Transverse colon (tissue), 4 donors: ENCODE data around the gene PRCC. TPM values are rescaled to one million over a fixed set of nuclear protein-coding genes. Genes with fewer than 3 reads are reported as not detected.

Experiments used
- DNase-seq: peaks from one replicate; pipeline ENCODE4 v3.0.0-alpha.2; 2019
- H3K27ac ChIP-seq, 4 donors: fragments of 200-600 bp; sonication (generic); 2 replicates each; pipeline ENCODE4 v1.5.1; 2016 to 2018; ENCODE audit warnings: inconsistent platforms in 4 of 4
- H3K27me3 ChIP-seq: fragments of 200-600 bp; sonication (generic); 2 replicates; pipeline ENCODE4 v1.5.1; 2017; ENCODE audit warnings: inconsistent platforms
- H3K36me3 ChIP-seq, 4 donors: fragments of 200-600 bp; sonication (generic); 2 replicates each; pipeline ENCODE4 v1.5.1; 2017 to 2019; ENCODE audit warnings: inconsistent platforms in 4 of 4
- H3K4me1 ChIP-seq, 4 donors: fragments of 200-600 bp; sonication (generic); 2 replicates each; pipeline ENCODE4 v1.5.1; 2017 to 2020; ENCODE audit warnings: inconsistent platforms in 4 of 4
- H3K4me3 ChIP-seq, 4 donors: fragments of 200-600 bp; sonication (generic); 1 replicate in 1 of 4; 2 replicates in 3 of 4; pipeline versions ENCODE4 v1.5.1 to v1.6.1; 2017 to 2019; ENCODE audit warnings: inconsistent platforms in 4 of 4
- H3K9me3 ChIP-seq, 2 donors: fragments of 200-600 bp; sonication (generic); 2 replicates each; pipeline ENCODE4 v1.5.1; 2017 to 2019; ENCODE audit warnings: inconsistent platforms in 2 of 2
- EP300 ChIP-seq: sonication (generic); formaldehyde crosslinking; IDR thresholded peaks from one replicate; pipeline ENCODE4 v1.6.1; 2017; ENCODE audit warnings: antibody characterized with exemption, low read depth
- POLR2A ChIP-seq: fragments of 450-650 bp; IDR thresholded peaks from one replicate; pipeline ENCODE4 v1.6.1; 2016; ENCODE audit warnings: antibody characterized with exemption, mild to moderate bottlenecking, moderate library complexity
- POLR2AphosphoS5 ChIP-seq, 3 donors: sonication (generic); formaldehyde crosslinking; IDR thresholded peaks; one replicate each; pipeline ENCODE4 v1.6.1; 2016; ENCODE audit warnings: antibody characterized with exemption in 3 of 3
- WGBS, 2 donors: methylation state at CpG; one replicate each; pipeline ENCODE4 v1.1.5; 2018; ENCODE audit warnings: low coverage in 1 of 2; 5-methylcytosine and 5-hydroxymethylcytosine counted together
- in situ Hi-C, 4 donors: fragments of 200-750 bp; cut with MboI; loops; one replicate each; pipeline versions ENCODE4 v1.15.0 to v1.15.1; 2017; ENCODE audit warnings: low sequenced_read_pairs in 3 of 4, low pct_ligation_motif_present in 1 of 4, low pct_unique_long_range_greater_than_20kb in 1 of 4
- intact Hi-C: fragments of 100-400 bp; cut with DNase I; formaldehyde crosslinking; loops from one replicate; pipeline ENCODE4 v1.15.1; 2023; ENCODE audit warnings: low total_unique reads
- total RNA-seq, 4 donors: library from RNA; depleted of rRNA; stranded (reverse); fragments of >200 nt; gene quantifications; one replicate each; pipeline ENCODE4 v1.1.0, GENCODE V29; 2016
- TF ChIP-seq, protein P1 (sequence below), 5 experiments: fragments of 200-600 bp in 3 of 5; fragments of 450-650 bp in 2 of 5; sonication (generic) in 3 of 5; IDR thresholded peaks; 1 replicate in 2 of 5; 2 replicates in 3 of 5; pipeline ENCODE4 v1.5.1; 2016 to 2017; ENCODE audit warnings: antibody characterized with exemption in 5 of 5, inconsistent platforms in 3 of 5, mild to moderate bottlenecking in 2 of 5, moderate library complexity in 1 of 5

The PRCC gene
- total RNA-seq, 4 donors from 2014 or later: 15.1 to 69.9 (median 39.4) TPM

DNA sequence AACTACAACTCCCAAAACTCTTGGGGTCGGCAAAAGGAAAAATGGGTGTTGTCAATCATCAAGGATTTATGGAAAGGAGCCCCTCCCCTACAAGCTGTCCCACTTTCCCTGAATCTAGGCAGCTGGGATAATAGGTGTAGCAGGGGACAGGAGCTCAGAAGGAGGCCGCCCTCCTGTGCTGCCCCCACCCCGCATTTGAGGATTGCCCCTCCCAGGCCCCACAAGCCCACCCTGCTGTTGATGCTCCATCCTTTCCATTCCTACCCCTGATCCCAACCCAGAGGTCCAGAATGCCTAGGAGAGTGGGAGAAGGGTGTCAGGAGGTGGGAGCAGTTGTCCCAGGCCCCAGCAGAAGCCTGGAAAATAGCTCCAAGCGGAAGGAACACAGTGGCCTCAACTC lies 24.5 kb upstream of the PRCC start:
- in situ Hi-C loops: no loop called here
- no peaks in the 10 kb centered on the region for H3K27me3 ChIP-seq
- no peak overlapping the region for H3K4me3 ChIP-seq
- TF ChIP-seq EP300 (no peak), POLR2A (no peak), POLR2AphosphoS5 (IDR thresholded peaks at IDR 0.05) (no peak)
- TF ChIP-seq, protein P1, sequence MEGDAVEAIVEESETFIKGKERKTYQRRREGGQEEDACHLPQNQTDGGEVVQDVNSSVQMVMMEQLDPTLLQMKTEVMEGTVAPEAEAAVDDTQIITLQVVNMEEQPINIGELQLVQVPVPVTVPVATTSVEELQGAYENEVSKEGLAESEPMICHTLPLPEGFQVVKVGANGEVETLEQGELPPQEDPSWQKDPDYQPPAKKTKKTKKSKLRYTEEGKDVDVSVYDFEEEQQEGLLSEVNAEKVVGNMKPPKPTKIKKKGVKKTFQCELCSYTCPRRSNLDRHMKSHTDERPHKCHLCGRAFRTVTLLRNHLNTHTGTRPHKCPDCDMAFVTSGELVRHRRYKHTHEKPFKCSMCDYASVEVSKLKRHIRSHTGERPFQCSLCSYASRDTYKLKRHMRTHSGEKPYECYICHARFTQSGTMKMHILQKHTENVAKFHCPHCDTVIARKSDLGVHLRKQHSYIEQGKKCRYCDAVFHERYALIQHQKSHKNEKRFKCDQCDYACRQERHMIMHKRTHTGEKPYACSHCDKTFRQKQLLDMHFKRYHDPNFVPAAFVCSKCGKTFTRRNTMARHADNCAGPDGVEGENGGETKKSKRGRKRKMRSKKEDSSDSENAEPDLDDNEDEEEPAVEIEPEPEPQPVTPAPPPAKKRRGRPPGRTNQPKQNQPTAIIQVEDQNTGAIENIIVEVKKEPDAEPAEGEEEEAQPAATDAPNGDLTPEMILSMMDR (IDR thresholded peaks at IDR 0.05): no peak
- intact Hi-C loops: no loop called here
- peaks cover 0 to 10% (median 4%) of the 10 kb centered on the region in 4 donors for H3K36me3 ChIP-seq
- H3K27ac ChIP-seq: no peak overlapping the region
- 92% methylated on average over 4 of the region's 4 CpGs; no CpG with 5 or more reads in 1 of the 2 donors for WGBS, 2 donors
- H3K4me1 ChIP-seq: peaks cover 21 to 44% (median 31%) of the 10 kb centered on the region in 4 donors
- no peaks in the 10 kb centered on the region for H3K9me3 ChIP-seq
- no peak for DNase-seq

DNA sequence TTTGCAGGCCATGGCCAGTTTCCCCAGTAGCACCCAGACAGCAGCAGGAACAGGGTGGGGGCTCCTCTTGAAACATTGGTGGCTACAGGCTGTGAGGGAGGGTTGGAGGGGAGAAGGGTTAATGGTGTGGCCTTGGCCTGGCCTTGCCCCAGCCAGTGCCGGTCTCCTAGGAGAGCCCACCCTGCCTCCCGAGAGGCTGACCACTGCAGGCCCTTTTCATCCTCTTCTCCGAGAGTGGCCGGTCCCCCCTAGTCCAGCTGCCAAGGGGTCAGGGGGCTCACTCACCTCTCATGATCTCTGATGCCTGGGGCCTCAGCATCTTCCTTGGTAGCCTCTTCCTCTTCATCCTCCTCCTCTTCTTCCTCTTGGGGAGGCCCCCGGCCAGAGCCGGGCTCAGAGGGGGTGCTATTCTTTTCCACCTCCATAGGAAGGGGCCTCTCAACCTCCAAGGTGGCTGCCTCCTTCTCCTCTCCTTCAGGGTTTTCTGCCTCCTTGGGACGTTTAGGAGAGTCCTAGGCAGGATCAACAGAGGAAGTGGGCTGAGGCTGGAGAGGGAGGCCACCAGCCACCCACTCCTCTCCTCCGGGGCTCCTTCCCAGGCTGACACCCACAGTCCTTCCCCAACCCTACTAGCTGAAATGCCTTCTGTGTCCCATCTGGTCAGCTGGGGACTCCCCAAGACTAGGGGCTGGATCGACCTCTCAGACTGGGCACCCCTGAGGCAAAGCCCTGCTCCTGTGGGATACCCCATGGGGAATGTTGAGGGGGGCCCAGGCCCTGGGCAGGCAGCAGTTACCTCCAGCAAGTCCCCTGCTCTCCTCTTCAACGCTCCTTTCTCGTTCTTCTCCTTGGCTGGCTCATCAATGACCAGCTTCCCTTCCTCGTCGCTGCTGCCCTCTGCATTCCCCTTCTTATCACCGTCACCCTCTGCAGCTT lies 23.7 kb upstream of the PRCC start:
- Histone ChIP-seq H3K4me3 (no peak overlapping the region), H3K36me3 (peaks cover 0 to 10% (median 4%) of the 10 kb centered on the region in 4 donors), H3K9me3 (no peaks in the 10 kb centered on the region), H3K27me3 (no peaks in the 10 kb centered on the region), H3K27ac (no peak overlapping the region), H3K4me1 (peaks cover 27 to 52% (median 40%) of the 10 kb centered on the region in 4 donors)
- DNase-seq: no peak
- 86 to 100% methylated on average over 4 to 14 of the region's 14 CpGs for WGBS, 2 donors
- TF ChIP-seq, protein P1 (IDR thresholded peaks at IDR 0.05): no peak
- TF ChIP-seq POLR2A: no peak
- TF ChIP-seq POLR2AphosphoS5 (IDR thresholded peaks at IDR 0.05): no peak
- no peak for TF ChIP-seq EP300
- intact Hi-C loops (no loop called here), in situ Hi-C loops (no loop called here)

DNA sequence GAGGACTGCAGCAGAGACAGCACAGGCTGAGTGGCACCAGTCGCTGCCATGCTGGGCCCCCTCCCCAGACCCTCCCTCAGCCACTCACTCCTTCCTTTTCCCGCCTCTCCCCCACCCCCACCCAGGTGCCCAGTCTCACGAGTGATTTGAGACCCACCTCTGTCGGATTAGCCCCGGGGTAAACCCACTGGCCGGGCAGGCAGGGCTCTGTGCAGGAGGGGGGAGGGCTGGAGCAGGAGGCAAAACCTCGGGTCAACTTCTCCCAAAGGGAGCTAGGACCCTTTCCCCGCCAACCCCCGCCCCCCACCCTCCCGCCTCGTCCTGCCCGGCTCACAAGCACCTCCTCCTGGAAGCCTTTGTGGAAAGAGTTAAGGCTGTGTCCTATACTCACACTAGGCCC lies 23.0 kb upstream of the PRCC start:
- Histone ChIP-seq H3K4me1 (peaks cover 29 to 59% (median 47%) of the 10 kb centered on the region in 4 donors), H3K27me3 (no peaks in the 10 kb centered on the region), H3K4me3 (no peak overlapping the region), H3K27ac (peak overlapping the region in 1 of 4 donors; percentile 99), H3K9me3 (no peaks in the 10 kb centered on the region), H3K36me3 (peaks cover 0 to 10% (median 4%) of the 10 kb centered on the region in 4 donors)
- intact Hi-C loops (no loop called here), in situ Hi-C loops (no loop called here)
- TF ChIP-seq, protein P1 (IDR thresholded peaks at IDR 0.05): no peak
- TF ChIP-seq POLR2A (no peak), EP300 (no peak), POLR2AphosphoS5 (IDR thresholded peaks at IDR 0.05) (no peak)
- no peak for DNase-seq
- 71 to 77% methylated on average over 1 to 7 of the region's 12 CpGs for WGBS, 2 donors

DNA sequence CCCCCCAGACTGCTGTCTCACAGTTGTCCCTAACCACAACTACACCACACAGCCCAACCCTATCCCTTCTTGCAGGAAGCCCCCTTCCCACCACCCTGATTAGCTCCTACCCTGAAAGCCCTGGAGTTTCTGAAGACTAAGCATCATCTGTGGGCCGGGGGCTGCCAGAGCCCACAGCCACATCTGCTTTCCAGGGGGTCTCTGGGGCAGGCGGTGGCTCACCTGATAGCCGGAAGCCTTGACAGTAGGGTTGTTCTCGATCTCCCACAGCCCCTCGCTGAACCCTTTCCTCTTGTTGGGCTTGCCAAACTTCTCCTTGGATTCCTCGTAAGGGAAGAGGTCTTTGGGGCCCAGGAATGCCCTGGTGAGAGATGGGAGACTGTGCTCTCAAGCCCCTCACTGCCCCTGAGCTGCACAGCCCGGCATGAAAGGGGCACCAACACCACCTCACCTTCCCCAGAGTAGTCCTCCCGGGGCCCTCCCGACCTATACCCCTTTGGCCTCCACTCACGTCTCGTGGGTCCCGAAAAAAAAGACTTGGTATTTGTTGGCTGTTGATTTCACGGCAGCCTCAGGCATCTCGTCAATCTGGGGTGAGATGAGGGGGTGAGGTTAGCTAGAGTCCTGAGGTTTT lies 22.4 kb upstream of the PRCC start:
- WGBS, 2 donors: 87% methylated on average over 14 of the region's 14 CpGs; no CpG with 5 or more reads in 1 of the 2 donors
- intact Hi-C loops (no loop called here), in situ Hi-C loops (no loop called here)
- Histone ChIP-seq H3K4me1 (peaks cover 31 to 59% (median 49%) of the 10 kb centered on the region in 4 donors), H3K36me3 (peaks cover 0 to 10% (median 4%) of the 10 kb centered on the region in 4 donors), H3K27ac (peak overlapping the region in 3 of 4 donors; percentile 95 to 99 (median 99)), H3K27me3 (no peaks in the 10 kb centered on the region), H3K9me3 (no peaks in the 10 kb centered on the region), H3K4me3 (no peak overlapping the region)
- TF ChIP-seq, protein P1 (IDR thresholded peaks at IDR 0.05): no peak
- TF ChIP-seq POLR2AphosphoS5 (IDR thresholded peaks at IDR 0.05) (no peak), EP300 (no peak), POLR2A (no peak)
- DNase-seq: no peak
